GM12891 (cell line): ENCODE measurements around the gene XXYLT1.

Experiments
- POLR2A ChIP-seq: IDR thresholded peaks from 2 replicates; pipeline ENCODE4 v1.6.1; 2011; ENCODE audit warnings: low read depth, low read length, control low read depth
- POLR2AphosphoS5 ChIP-seq: IDR thresholded peaks from 2 replicates; pipeline ENCODE4 v1.6.1; 2011; ENCODE audit warnings: low read depth, low read length, control low read depth
- SPI1 ChIP-seq: IDR thresholded peaks from 2 replicates; pipeline ENCODE4 v1.6.1; 2011; ENCODE audit warnings: low read depth, low read length, control low read depth
- TAF1 ChIP-seq: IDR thresholded peaks from 2 replicates; pipeline ENCODE4 v1.6.1; 2011; ENCODE audit warnings: low read depth, low read length, control low read depth

GRCh38 chr3:195140410-195140809 is 130.5 kb downstream of the XXYLT1 start:
- TF ChIP-seq POLR2A (no peak), POLR2AphosphoS5 (no peak), SPI1 (no peak), TAF1 (no peak)
